SK-N-SH treated with all-trans-retinoic acid at 6 μM for 48 hours (cell line): Measurements from ENCODE around the gene AFF1.

Experiments
- ATAC-seq: fragments of 200-7000 bp; cut with Tn5 transposase; 3 replicates; pipeline ENCODE4 v1.9.1; 2020; ENCODE audit warnings: mild to moderate bottlenecking, moderate library complexity
- ARNTL ChIP-seq: fragments of 450-650 bp; formaldehyde crosslinking; IDR thresholded peaks from 2 replicates; pipeline ENCODE4 v1.5.0; 2020; ENCODE audit warnings: low read depth, mild to moderate bottlenecking, moderate library complexity, borderline replicate concordance
- BACH2 ChIP-seq: fragments of 250-450 bp; sonication (Bioruptor Pico); IDR thresholded peaks from 2 replicates; pipeline ENCODE4 v1.9.0; 2021; ENCODE audit warnings: mild to moderate bottlenecking, borderline replicate concordance
- CREB5 ChIP-seq: fragments of 250-450 bp; sonication (Bioruptor Pico); IDR thresholded peaks from 2 replicates; pipeline ENCODE4 v1.5.1; 2020; ENCODE audit warnings: low read depth, mild to moderate bottlenecking, moderate library complexity
- CSDC2 ChIP-seq: fragments of 250-450 bp; sonication (Bioruptor Pico); IDR thresholded peaks from 2 replicates; pipeline ENCODE4 v1.5.0; 2020; ENCODE audit warnings: mild to moderate bottlenecking, moderate library complexity
- ESRRG ChIP-seq: fragments of 250-450 bp; sonication (Bioruptor Pico); IDR thresholded peaks from 2 replicates; pipeline ENCODE4 v1.6.1; 2021; ENCODE audit warnings: mild to moderate bottlenecking
- GLIS3 ChIP-seq: fragments of 250-450 bp; sonication (Bioruptor Pico); IDR thresholded peaks from 2 replicates; pipeline ENCODE4 v1.5.0; 2020; ENCODE audit warnings: mild to moderate bottlenecking, moderate library complexity
- ISL1 ChIP-seq: fragments of 250-450 bp; sonication (Bioruptor Pico); IDR thresholded peaks from 2 replicates; pipeline ENCODE4 v2.1.2; 2022; ENCODE audit warnings: mild to moderate bottlenecking, moderate library complexity
- OSR1 ChIP-seq: fragments of 250-450 bp; sonication (Bioruptor Pico); IDR thresholded peaks from 2 replicates; pipeline ENCODE4 v1.8.0; 2022; ENCODE audit warnings: moderate library complexity, mild to moderate bottlenecking, inconsistent platforms
- PATZ1 ChIP-seq: fragments of 250-450 bp; sonication (Bioruptor Pico); IDR thresholded peaks from 2 replicates; pipeline ENCODE4 v1.8.0; 2020; ENCODE audit warnings: mild to moderate bottlenecking, moderate library complexity, borderline replicate concordance
- POU6F1 ChIP-seq: fragments of 250-450 bp; sonication (Bioruptor Pico); IDR thresholded peaks from 2 replicates; pipeline ENCODE4 v1.8.0; 2021; ENCODE audit warnings: low read depth, mild to moderate bottlenecking, moderate library complexity, borderline replicate concordance
- PPARA ChIP-seq: fragments of 250-450 bp; sonication (Bioruptor Pico); IDR thresholded peaks from 2 replicates; pipeline ENCODE4 v1.5.0; 2020; ENCODE audit warnings: mild to moderate bottlenecking, borderline replicate concordance
- RARB ChIP-seq: fragments of 250-450 bp; sonication (Bioruptor Pico); IDR thresholded peaks from 2 replicates; pipeline ENCODE4 v1.8.0; 2021; ENCODE audit warnings: mild to moderate bottlenecking, moderate library complexity
- TCF4 ChIP-seq: fragments of 250-450 bp; sonication (Bioruptor Pico); IDR thresholded peaks from 2 replicates; pipeline ENCODE4 v1.8.0; 2021; ENCODE audit warnings: mild to moderate bottlenecking, moderate library complexity, borderline replicate concordance
- TOX ChIP-seq: fragments of 250-450 bp; sonication (Bioruptor Pico); IDR thresholded peaks from 2 replicates; pipeline ENCODE4 v1.8.0; 2021; ENCODE audit warnings: mild to moderate bottlenecking, moderate library complexity, borderline replicate concordance
- TSHZ2 ChIP-seq: fragments of 250-450 bp; sonication (Bioruptor Pico); IDR thresholded peaks from 2 replicates; pipeline ENCODE4 v1.5.0; 2020; ENCODE audit warnings: mild to moderate bottlenecking, moderate library complexity
- ZC3H10 ChIP-seq: fragments of 250-450 bp; sonication (Bioruptor Pico); IDR thresholded peaks from 2 replicates; pipeline ENCODE4 v1.5.1; 2021; ENCODE audit warnings: mild to moderate bottlenecking, moderate library complexity
- ZFP3 ChIP-seq: fragments of 250-450 bp; sonication (Bioruptor Pico); IDR thresholded peaks from 2 replicates; pipeline ENCODE4 v1.5.0; 2020; ENCODE audit warnings: mild to moderate bottlenecking, moderate library complexity
- ZFP30 ChIP-seq: fragments of 450-650 bp; formaldehyde crosslinking; IDR thresholded peaks from 2 replicates; pipeline ENCODE4 v1.5.0; 2022; ENCODE audit warnings: mild to moderate bottlenecking, moderate library complexity
- ZNF565 ChIP-seq: fragments of 450-650 bp; formaldehyde crosslinking; conservative IDR thresholded peaks from 2 replicates; pipeline ENCODE4 v1.5.0; 2020; ENCODE audit warnings: low read depth, mild to moderate bottlenecking, moderate library complexity
- ZNF70 ChIP-seq: fragments of 450-650 bp; formaldehyde crosslinking; IDR thresholded peaks from 2 replicates; pipeline ENCODE4 v1.5.0; 2020; ENCODE audit warnings: mild to moderate bottlenecking, moderate library complexity
- ZNF8 ChIP-seq: fragments of 450-650 bp; formaldehyde crosslinking; IDR thresholded peaks from 2 replicates; pipeline ENCODE4 v1.5.0; 2020; ENCODE audit warnings: mild to moderate bottlenecking, moderate library complexity

AFF1 gene

GRCh38 chr4:87003266-87003665 lies 68.5 kb downstream of the AFF1 start:
- ATAC-seq, result no peak
- TF ChIP-seq ZNF8 (CRISPR knock-in tag) (no peak), TSHZ2 (CRISPR knock-in tag) (no peak), TOX (CRISPR knock-in tag) (no peak), ESRRG (CRISPR knock-in tag) (no peak), ZNF70 (no peak), GLIS3 (CRISPR knock-in tag) (no peak), TCF4 (CRISPR knock-in tag) (no peak), PPARA (CRISPR knock-in tag) (no peak)

GRCh38 chr4:87005369-87005689 lies 70.5 kb downstream of the AFF1 start:
- no peak for ATAC-seq
- TF ChIP-seq ZNF70 (no peak), PPARA (CRISPR knock-in tag) (no peak), RARB (CRISPR knock-in tag) (no peak), BACH2 (CRISPR knock-in tag) (no peak), OSR1 (no peak), CREB5 (CRISPR knock-in tag) (no peak), ZFP30 (CRISPR knock-in tag) (no peak), TSHZ2 (CRISPR knock-in tag) (no peak), ISL1 (CRISPR knock-in tag) (no peak), POU6F1 (CRISPR knock-in tag) (no peak), ARNTL (CRISPR knock-in tag) (no peak), ZNF565 (CRISPR knock-in tag) (no peak), PATZ1 (no peak), ESRRG (CRISPR knock-in tag) (no peak), TOX (CRISPR knock-in tag) (no peak), TCF4 (CRISPR knock-in tag) (no peak), ZC3H10 (CRISPR knock-in tag) (no peak), ZNF8 (CRISPR knock-in tag) (no peak), ZFP3 (CRISPR knock-in tag) (no peak), CSDC2 (CRISPR knock-in tag) (no peak)
- TF ChIP-seq, all 23 proteins: peak for 0
